ENCODE measurements around the gene IQCK.

The IQCK gene

DNA sequence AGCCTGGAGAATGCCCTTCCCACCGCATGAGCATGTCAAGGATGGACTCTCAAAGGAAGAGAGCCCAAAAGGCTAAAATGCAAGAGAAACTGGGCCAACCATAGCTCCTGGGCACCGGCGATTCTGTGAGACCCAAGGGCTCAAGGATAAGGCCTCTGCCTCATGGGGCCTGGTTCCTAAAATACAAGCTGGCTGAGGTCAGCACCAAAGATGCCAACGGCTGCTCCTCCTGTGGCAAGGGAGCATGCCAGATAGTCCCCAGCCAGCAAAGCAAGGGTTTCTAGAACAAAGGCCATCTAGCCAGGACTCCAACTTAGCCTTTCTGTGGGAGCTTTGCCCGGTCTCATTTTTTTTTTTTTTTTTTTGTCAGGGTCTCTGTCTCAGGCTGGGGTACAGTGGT lies 146.5 kb downstream of the IQCK start:
- DNase-seq: no peak

DNA sequence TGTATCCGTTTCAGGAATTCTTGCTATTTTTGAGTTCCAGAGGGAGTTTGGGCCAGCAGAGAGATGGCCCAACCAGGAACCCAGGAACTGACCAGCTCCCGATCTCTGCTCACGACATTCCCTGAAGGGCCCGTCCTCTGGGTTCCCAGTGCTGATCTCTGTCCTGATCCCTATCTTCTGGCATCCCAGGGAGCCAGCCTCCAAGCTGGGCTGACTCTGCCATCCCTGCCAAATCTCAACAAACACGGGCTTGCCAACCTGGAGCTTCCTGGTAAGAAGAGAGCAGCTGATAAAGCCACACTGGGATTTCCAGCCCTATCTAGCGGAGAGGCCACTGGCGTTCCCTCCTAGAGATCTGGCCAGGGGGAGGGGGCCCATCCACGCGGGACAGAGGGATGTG lies 150.3 kb downstream of the IQCK start:
- DNase-seq: no peak

DNA sequence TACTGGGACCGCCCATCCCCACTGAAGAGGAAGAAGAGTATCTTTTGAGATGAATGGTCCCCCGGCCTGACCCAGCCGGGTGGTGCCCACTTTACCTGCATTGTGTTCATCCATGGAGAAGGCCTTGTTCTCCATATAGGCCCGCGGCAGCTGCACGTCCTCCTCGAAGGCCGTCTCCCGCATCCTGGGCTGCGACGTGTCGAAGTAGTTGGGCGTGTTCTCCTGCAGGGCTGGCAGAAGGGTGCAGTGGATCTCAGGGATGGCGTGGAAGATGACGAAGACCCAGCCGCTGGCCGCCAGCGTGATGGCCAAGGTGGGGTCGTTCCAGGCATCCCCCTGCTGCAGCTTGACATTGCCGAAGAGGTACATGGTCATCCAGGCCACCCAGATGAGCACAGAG lies 153.7 kb downstream of the IQCK start:
- no peak for DNase-seq

DNA sequence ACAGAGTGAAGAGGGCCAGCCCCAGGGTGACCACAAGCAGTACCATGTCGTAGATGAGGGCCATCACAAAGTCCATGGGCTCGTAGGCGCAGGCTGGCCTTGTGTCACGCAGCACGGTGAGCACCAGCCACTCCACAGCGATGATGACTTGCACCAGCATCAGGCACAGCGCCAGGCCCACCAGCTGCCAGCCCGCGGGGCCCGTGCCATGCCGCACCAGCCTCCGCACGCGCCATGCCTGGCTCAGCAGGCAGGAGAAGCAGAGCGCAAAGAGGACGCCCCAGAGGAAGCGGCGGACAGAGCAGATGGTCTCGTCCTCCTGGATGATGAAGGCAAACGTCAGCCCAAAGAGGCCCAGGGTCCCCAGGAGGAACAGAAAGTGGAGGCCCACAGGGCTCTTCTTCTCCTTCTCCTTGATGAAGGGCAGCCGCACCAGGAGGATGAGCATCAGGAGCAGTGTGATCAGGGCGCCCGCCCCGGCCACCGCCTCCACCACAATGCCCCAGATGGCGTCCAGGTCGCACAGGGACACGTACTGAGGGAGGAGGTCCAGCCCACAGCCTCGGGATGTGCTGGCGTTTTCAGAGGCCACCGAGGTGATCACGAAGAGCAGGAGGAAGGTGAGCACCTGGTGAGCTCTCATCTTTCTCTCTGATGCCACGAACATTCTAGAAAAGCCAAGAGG lies 154.2 kb downstream of the IQCK start:
- no peak for DNase-seq

DNA sequence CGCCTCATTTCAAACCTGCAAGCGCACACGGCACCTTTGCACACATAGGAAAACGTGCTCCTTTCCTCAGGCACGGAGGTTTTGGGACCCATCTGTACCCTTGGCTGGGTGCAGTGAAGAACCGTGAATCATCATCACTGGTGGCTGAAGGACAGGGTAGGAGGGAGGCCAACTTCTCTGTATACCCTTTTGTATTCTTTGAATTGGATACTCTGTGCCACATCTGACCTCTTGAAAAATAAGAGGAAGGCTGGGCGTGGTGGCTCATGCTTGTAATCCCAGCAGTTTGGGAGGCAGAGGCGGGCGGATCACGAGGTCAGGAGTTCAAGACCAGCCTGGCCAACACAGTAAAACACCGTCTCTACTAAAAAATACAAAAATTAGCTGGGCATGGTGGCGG lies 154.9 kb downstream of the IQCK start:
- no peak for DNase-seq

DNA sequence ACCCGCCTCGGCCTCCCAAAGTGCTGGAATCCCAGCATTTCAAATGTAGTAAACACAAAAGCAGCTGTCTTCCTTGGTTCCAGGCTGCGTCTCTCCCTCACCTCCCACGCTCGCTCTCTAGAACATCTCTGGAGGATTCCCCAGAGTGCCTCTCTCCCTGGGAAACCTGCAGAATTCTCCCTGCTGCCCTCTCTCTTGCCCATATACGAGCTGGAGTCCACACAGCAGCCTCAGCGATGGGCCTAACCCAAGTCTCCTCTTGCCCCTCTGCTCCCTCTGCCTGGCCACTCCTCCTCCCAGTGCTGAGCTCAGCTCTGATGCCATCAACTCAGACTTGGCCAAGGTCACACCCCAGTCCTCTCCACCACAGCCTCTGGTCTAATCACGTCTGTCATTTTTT lies 156.0 kb downstream of the IQCK start:
- DNase-seq: no peak

DNA sequence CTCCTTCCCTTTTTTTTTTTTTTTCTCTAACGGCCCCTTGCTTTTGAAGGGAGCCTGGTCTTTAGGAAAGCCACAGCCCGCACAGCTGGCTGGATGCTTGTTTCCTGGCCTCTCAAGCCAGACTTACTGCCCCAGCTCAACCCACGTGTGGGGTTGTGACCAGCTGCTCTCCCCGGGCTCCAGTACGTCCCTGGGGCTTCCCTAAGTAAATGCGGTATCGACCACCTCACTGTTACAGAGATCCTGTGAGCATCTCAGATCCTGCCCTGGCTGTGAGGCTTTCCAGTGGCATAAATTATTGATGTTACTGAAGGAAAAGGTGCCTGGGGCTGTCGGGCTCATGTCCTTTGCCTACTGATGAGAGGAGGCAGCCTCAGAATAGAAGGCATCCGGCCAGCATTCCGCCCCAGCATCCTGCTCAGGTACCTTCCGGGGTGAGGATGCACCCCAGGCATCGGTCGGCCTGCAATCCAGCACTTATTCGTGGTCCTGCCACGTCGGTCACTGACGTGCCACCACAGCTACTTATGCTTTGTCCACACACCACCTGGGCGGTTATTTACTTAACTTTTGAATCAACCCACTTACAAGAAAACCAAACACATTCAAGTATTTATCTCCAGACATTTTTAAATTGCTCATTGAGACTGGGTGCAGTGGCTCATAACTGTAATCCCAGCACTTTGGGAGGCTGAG lies 156.9 kb downstream of the IQCK start:
- no peak for DNase-seq

DNA sequence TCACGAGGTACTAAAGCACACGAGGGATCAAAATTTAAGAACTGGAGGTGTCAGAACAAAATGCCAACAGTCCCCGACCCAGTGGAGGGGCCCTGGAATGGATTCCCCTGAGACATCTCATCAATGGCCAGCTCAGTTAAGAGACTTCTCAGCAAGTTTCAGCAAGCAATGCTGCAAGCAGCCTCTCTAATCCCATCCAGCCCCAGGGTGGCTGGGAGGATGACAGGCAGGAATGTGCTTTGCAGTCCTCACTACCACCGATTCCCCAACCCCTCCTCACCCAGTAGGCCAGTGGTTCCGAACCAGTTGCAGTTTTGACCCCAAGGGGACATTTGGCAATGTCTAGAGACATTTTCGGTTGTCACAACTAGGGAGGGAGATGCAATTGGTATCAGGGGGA lies 157.8 kb downstream of the IQCK start:
- no peak for DNase-seq

DNA sequence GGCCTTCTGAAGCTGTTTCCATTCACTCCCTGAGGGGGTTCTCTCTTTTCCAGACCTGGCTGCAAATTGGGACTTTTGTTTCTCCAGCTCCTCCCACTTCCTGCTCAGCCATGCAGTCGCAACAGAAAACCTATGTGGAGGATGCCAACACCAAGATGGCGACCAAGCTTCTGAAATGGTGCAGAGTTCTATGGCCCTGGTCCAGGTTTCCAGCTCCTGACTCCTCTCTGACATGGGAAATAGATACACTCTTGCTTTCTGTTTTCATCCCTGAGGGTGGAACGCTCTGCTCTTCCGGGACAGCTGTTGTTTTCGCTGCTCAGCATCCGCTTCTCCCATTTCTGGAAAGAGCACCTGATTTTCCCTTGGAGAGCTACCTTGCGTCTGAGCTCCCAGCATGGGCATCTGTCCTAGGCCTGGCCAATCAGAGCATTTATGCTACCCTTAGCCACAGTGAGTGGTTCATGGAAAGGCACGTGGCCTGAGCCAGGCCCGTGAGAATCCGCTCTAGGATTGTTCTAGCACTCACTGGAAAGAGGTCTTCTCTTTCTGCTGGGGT lies 158.5 kb downstream of the IQCK start:
- DNase-seq: no peak

DNA sequence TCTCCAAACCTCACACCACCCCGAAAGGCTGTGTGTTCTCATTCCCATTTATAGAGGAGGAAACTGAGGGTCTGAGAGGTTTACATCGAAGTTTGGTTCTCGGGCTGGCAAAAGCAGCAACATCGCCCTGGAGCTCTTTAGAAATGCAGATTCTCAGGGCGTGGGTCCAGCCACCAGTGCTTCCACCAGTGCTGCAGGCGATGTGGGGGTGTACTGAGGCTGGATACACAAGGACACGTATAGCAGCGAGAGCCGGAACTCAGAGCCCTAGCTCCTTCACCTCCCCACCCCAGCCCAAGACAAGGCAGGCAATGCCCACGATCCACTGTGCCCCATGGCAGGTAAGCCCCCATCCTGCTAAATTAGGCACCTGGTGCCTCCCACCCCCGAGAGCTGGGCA lies 160.7 kb downstream of the IQCK start:
- no peak for DNase-seq

DNA sequence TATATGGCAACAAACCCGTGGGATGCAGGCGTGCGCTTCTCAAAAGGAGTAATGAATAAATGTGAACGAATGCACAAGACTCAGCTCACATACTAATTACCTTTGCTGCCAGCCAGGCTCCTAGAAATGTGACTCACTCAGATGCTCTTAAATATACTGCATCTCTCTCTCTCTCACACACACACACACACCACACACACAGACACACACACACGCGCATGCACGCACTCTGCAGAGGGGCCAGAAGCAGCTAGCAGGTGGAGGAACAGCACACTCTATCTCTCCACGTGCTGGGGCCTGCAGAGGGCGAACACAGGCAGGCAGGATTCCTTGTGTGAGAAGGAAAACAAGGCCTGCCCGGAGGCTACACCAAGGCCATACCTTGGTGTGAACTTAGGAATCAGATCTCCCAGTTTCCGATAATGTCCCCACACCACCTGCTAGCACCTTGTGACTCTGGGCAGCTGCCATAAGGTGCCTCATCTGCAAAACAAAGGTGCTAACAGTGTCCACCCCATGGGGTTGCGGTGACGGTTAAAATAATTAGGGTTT lies 161.2 kb downstream of the IQCK start:
- no peak for DNase-seq

DNA sequence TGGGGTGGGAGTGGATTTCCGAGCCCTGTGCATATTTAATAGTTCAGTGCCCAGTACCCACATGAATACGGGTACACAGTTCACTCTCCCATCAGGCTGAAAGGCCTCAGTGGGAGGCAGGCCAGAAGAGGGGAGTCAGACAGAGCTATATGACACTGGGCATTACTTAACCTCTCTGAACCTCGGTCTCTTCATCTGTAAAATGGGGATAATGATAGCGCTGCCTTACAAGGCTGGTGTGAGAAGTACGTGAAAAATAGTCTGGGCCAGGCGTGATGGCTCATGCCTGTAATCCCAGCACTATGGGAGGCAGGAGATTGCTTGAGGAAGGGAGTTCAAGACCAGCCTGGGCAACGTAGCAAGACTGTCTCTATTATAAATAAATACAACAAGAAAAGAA lies 163.0 kb downstream of the IQCK start:
- DNase-seq: no peak

DNA sequence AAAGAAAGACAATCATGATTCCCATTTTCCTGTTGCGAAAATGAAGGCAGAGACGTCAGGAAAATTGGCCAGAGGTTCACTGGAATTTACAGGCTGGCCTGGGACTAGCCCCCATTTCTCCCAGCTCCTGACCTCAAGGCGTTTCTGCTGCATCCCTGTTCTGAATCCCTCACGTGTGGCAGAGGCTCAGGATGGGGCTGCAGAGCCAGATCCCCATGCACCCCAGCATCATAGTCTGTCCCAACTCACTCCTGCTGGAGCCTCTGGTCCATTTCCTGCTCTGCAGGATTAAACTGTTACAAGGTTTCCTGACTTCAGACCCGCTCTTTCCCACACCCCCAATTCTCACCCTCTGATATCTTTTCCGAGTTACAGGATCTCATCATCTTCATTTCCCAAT lies 163.7 kb downstream of the IQCK start:
- DNase-seq: no peak

DNA sequence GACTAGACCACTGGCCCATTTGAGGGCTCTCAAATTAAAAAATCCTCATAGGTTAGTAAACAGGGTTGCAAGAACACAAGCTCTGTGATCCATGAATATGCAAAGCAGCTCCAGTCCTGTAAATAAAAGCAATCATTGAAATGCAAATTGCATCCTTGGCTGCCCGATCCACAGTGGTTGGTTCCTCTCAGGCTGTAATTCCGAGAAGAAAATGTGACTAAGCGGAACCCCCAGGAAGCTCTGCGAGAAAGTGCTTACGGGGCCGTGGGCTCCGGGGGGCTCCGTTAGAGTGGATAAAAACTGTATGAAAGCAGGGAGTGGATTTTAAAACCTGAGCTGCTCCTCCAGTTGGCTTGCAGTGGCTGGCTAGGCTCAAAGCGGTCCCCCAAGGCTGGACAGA lies 164.1 kb downstream of the IQCK start:
- DNase-seq: no peak

DNA sequence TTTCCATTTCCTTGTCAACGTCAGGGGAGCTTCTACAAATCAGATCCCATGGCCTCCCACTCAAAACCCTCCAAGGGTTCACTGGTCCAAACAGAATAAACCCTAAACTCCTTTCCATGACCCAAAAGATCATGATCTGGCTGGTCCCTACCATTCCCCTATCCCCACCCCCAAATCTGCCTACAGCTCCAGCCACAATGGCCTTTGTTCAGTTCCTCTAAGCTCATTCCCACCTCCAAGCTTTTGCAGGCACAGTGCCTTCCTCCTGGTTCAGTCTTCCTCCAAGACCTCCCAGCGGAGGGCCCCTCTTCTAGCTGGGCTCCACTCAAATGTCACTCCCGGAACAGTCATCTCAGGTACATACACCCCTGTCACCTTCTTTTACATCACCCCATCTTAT lies 164.6 kb downstream of the IQCK start:
- no peak for DNase-seq

DNA sequence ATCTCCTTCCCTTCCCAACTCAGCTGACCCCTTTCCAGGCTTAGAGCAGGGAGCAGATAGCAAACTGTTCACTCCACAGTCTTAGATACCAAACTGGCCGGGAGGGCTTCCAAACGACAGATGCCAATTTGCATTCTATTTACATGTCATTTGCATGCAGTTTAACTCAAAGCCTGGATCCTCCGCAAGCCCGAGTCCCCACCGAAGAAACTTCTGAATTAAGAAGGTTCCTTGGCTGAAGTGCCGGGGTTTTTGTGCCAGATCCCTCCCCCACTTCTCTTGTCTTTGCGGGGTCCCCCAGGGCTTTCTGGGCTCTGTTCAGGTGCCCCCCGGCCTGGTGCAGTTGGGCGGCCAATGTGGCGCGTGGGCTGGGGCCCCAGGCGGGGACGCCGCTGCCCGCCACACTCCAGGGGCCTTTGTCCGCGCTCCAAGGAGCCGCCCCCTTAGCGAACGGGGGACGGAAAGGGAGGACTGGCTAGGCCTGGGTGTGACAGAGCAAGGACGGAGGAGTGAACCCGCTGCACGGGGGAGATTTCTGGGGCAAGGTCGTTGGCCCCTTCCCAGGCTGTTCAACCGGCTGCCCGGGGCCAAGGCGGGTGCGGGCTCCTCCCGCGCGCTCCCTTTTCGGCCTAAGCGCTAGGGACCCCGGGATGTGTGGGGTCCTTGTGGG lies 165.4 kb downstream of the IQCK start:
- DNase-seq: no peak

DNA sequence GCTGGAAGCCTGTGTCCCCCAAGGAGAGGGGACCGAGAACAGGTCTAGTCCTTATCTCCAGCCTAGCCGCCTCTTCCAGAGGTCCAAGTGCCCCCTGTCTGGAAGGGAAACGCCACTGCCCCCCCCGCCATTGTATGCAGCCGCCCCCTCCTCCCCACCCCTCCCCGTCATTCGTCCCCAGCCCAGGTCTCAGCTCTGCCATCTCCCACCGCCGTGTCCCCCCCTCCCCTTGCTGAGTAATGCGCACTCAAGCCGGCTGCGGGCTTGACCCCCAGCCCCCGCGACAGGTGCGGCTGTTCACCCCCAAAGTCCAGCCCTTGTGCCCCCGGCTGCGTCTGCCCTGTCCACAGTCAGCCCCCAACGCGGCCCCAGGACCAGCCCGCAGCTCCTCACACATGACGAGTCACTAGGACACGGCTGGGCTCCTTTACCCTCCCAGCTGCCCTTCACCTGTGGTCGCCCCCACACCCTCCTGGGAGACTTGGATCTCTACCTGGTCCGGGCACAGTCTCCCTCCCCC lies 166.0 kb downstream of the IQCK start:
- no peak for DNase-seq

DNA sequence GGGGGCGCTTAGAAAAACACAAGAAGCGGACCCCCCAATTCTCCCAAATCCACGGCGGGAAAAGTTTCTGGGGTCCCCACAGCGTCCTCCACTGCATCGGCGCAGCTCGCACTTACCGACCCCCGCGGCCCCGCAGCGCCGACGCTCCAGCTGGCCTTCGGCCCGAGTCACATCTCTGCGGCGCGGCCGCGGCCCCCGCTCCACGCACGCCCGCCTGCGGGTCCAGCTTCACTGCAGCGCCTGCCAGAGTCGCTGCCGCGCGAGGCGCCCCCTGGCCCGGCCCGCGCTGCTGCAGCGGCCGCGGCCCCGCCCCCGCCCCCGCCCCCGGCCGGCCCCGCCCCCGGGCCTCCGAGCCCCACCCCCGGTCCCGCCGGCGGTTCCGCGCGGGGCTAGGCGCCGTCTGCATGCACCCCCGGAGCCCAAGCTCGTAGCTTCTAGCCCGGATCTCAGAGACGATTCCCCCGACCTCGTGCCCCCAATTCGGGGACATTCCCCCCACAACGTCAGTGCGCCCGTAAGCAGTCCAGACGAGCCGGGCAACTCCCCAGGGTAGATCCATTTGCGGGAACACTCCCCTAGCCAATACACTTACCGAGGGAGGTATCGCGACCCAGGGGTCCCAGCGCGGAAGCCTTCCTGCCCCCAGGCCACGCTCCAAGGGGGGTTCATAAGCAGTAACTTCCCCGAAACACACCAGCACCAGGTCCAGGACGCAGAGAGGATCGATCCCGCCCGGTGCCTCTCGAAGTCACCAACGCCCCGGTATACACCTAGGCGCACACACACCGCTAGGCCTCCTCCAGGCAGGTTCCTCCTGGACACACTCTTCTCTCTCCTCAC lies 166.8 kb downstream of the IQCK start, which contains the start of gene GPRC5B:
TSS of gene GPRC5B (minus strand) at position 238 of the 840 bp plus-strand sequence. CDS start 12,003 bp downstream, outside the sequence.
- peak; percentile 19 for DNase-seq

DNA sequence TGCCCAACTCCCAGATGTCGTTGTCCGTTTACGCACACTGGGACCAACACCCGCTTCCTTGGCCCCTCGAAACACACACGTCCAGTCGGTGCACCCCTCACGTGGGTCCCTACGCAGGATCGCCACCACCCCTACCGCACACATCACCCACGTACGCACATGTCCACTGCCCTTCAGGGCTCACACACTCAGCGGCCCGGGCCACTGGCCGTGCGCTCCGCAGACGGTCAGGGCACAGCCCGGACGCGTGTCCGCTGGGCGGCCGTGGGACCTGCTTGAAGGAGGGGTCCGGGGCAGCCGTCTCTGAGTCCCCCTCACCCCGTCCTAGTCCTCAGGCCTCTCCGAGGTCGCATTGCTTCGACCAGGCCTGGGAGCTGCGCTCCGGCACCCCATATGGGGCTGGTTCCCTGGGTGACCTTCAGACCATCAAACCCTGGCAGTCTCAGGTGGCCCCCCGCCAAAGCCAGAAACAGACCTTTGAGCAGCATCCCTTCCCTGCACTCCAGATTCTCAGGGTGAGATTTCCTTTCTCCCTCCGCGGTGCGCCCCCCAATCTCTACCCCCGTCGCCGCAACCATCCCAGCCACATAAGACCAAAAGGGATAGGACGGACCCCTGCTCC lies 167.5 kb downstream of the IQCK start:
- DNase-seq: no peak

DNA sequence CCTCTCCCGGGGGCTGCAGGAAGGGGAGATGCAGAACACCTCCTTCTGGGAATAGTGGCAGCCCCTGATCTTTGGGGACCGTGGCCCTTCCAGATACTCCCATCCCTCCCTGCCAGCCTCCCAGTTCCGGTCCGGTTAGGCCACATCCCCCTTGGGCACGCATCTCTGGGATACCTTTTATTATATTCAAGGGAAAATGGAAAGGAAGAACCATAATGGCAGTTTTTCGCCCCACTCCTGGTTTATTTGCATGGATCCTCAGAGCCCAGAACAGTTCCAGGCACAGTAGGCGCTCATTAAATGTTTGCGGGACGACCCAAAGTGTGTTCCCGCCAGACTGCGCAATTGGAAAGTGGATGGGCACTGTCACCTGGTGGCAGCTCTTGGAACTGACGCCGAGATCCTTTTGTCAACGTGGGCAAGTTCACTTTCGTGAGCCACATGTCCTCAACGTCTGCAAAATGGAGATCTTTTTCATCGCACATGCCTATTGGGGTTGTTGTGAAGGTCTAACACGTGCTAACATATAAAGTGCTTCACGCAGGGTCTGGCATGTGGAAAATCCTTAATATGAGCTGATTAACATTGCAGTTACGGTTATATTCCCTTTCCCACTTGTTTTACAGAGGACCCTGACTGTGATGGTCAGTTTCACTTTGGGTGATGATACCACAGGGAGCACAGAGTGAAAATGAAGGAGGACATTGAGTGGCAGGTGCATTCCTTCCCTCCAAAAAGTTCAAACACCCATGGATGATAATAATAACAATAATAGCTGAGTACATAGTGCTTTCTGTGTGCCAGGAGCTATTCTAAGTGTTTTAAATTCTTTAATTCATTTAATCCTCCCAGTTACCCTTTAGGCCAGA lies 168.2 kb downstream of the IQCK start:
- peak; percentile 80 for DNase-seq

DNA sequence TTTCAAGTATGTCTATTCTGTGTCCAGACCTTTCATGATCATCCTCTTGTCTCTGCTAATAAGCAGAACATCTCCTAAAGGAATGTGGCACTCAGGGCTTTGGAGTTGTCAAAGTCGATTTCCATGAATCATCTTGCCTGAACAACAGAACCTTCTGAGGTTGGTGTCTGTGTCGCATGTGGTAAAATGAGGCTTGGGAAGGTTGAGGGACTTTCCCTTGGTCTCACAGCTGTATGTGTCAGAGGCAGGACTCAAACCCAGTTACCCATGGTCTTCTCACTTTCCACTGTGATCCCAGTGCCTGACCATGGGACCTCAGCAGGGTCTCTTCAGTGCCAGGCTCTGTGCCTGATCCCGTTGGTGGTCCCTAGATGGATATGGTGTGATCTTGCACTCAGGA lies 170.8 kb downstream of the IQCK start:
- DNase-seq: no peak

All from CD4-positive, alpha-beta T cell treated with Interleukin-4 for 4 hours (primary cell).